BJ (cell line): ENCODE results near the gene PABPC3. TPM values are rescaled to one million over a fixed set of nuclear protein-coding genes. Genes with fewer than 3 reads are reported as not detected.

Source experiments
- CTCF ChIA-PET: fragments of 350-600 bp; formaldehyde crosslinking; extraction: SDS; loops from one replicate; lab custom pipeline; 2021; ENCODE audit warnings: antibody characterized with exemption, inconsistent platforms; lab: Yijun Ruan, JAX
- POLR2A ChIA-PET: fragments of 300-600 bp; sonication (Branson Sonifier 250); formaldehyde crosslinking; extraction: SDS; loops from one replicate; lab custom pipeline; 2021; ENCODE audit warnings: antibody characterized with exemption; lab: Charles Lee
- DNase-seq: peaks from one replicate; pipeline ENCODE4 v3.0.0-alpha.2; 2011; ENCODE audit warnings: low read depth
- H3K27me3 ChIP-seq: 2 replicates; pipeline ENCODE4 v1.6.0; 2011; ENCODE audit warnings: low read length; ENCODE audit not compliant: control insufficient read depth, insufficient read depth
- H3K36me3 ChIP-seq: 2 replicates; pipeline ENCODE4 v1.5.1; 2011; ENCODE audit warnings: low read length; ENCODE audit not compliant: control insufficient read depth, insufficient read depth
- H3K4me3 ChIP-seq: 2 replicates; pipeline ENCODE4 v1.5.1; 2011; ENCODE audit warnings: low read depth, mild to moderate bottlenecking, control low read depth, low read length
- CTCF ChIP-seq: IDR thresholded peaks from 2 replicates; pipeline ENCODE4 v1.5.1; 2011; ENCODE audit warnings: low read depth, mild to moderate bottlenecking, control low read depth, inconsistent platforms, low read length, moderate library complexity; ENCODE audit not compliant: insufficient read depth
- polyA plus RNA-seq: library from polyadenylated mRNA; depleted of rRNA; stranded (reverse); fragments of >200 nt; gene quantifications from 2 replicates; pipeline ENCODE4 v1.2.3, GENCODE V29; 2011

The PABPC3 gene
- polyA plus RNA-seq, 1 experiment = not detected

- no peak overlapping the region for H3K4me3 ChIP-seq
- no peaks in the 10 kb centered on the region for H3K36me3 ChIP-seq
- H3K27me3 ChIP-seq = no peaks in the 10 kb centered on the region
- ChIA-PET CTCF (interaction anchor here (0.8 to 3.9 kb wide), 4 partner anchors 24 to 543 kb away, joined by 3 to 8 read pairs (median 4); no protein-coding TSS in a partner anchor), POLR2A (no interaction called here)
- no peak for DNase-seq
- no peak for TF ChIP-seq CTCF
Observed at GRCh38 chr13:25110956-25111584, 15.1 kb downstream of the PABPC3 start.

- no peak overlapping the region for H3K4me3 ChIP-seq
- DNase-seq = no peak
- H3K36me3 ChIP-seq = no peaks in the 10 kb centered on the region
- POLR2A ChIA-PET = no interaction called here
- no peaks in the 10 kb centered on the region; the same call in 1 of the 2 replicates for H3K27me3 ChIP-seq
- TF ChIP-seq CTCF = no peak
- CTCF ChIA-PET = interaction anchor here (1.1 to 3.9 kb wide), 4 partner anchors 12 to 544 kb away, joined by 3 to 17 read pairs (median 6); no protein-coding TSS in a partner anchor
Observed at GRCh38 chr13:25111585-25111956, 15.6 kb downstream of the PABPC3 start.

GRCh38 chr13:25112695-25113255 is 16.8 kb downstream of the PABPC3 start:
- DNase-seq = no peak
- TF ChIP-seq CTCF = no peak
- H3K36me3 ChIP-seq = no peaks in the 10 kb centered on the region
- POLR2A ChIA-PET = no interaction called here
- no peaks in the 10 kb centered on the region; the same call in none of the 2 replicates for H3K27me3 ChIP-seq
- CTCF ChIA-PET = interaction anchor here (0.7 to 3.9 kb wide), 10 partner anchors 9 to 121 kb away, joined by 3 to 17 read pairs (median 4); no protein-coding TSS in a partner anchor
- no peak overlapping the region for H3K4me3 ChIP-seq

GRCh38 chr13:25114220-25114619 is 18.3 kb downstream of the PABPC3 start:
- Histone ChIP-seq H3K4me3 (no peak overlapping the region), H3K36me3 (no peaks in the 10 kb centered on the region), H3K27me3 (peaks cover 2% of the 10 kb centered on the region)
- ChIA-PET POLR2A (interaction anchor here (0.6 kb wide), 1 partner anchor 14 kb away, joined by 3 read pairs; no protein-coding TSS in a partner anchor), CTCF (interaction anchor here (0.6 to 3.9 kb wide), 21 partner anchors 10 to 261 kb away, joined by 3 to 17 read pairs (median 5); partner anchors contain the start of gene PABPC3)
- peak; percentile 95 for TF ChIP-seq CTCF
- peak; percentile 13 for DNase-seq

GRCh38 chr13:25116044-25116443 is 20.1 kb downstream of the PABPC3 start:
- Histone ChIP-seq H3K36me3 (no peaks in the 10 kb centered on the region), H3K27me3 (peaks cover 5% of the 10 kb centered on the region), H3K4me3 (no peak overlapping the region)
- CTCF ChIA-PET = interaction anchor here (0.8 kb wide), 1 partner anchor 111 kb away, joined by 3 read pairs; no protein-coding TSS in a partner anchor
- POLR2A ChIA-PET = no interaction called here
- no peak for TF ChIP-seq CTCF
- DNase-seq = no peak
